ENCODE data around the gene NINJ2. TPM values are rescaled to one million over a fixed set of nuclear protein-coding genes. Genes with fewer than 3 reads are reported as not detected.

Gene NINJ2
- total RNA-seq, 1 donor, result 5.8 TPM

DNA sequence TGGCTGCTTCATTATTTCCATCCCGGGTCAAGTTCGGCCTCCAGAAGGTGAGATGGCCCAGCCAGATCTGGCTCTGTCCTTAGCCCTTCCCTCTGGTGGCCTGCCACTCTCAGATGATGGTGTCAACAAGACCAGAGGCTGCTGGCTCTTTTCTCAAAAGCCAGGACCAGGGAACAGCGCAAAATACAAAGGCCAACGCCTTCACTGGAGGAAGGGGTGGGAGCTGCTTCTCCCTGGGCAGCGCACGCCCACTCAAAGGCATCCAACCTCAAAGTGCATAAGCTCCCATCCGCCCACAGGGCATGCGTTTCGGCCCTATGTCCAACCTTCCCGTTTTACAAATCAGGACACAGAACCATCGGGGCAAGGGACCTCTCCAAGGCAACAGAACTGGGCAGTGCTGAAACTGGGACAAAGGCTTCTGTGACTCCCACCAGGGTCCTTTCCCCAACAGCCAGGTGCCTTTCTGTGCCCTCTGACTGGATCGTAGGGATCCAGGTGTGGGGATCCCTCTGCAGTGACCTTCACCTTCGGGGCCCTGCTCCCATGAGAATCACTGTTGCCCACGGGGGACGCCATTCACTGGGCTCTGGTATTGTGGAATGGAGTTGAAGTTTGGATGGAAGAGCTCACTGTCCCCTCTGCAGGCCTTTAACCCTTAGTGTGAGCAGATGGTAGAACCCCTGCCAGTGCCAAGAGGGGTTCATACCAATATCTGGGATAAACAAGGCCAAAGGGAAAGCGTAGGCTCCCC lies 76.8 kb downstream of the NINJ2 start:
- TF ChIP-seq, protein P1, sequence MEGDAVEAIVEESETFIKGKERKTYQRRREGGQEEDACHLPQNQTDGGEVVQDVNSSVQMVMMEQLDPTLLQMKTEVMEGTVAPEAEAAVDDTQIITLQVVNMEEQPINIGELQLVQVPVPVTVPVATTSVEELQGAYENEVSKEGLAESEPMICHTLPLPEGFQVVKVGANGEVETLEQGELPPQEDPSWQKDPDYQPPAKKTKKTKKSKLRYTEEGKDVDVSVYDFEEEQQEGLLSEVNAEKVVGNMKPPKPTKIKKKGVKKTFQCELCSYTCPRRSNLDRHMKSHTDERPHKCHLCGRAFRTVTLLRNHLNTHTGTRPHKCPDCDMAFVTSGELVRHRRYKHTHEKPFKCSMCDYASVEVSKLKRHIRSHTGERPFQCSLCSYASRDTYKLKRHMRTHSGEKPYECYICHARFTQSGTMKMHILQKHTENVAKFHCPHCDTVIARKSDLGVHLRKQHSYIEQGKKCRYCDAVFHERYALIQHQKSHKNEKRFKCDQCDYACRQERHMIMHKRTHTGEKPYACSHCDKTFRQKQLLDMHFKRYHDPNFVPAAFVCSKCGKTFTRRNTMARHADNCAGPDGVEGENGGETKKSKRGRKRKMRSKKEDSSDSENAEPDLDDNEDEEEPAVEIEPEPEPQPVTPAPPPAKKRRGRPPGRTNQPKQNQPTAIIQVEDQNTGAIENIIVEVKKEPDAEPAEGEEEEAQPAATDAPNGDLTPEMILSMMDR (IDR thresholded peaks at IDR 0.05; ENCODE audit: extremely low read depth, low read depth, low read length), result no peak

DNA sequence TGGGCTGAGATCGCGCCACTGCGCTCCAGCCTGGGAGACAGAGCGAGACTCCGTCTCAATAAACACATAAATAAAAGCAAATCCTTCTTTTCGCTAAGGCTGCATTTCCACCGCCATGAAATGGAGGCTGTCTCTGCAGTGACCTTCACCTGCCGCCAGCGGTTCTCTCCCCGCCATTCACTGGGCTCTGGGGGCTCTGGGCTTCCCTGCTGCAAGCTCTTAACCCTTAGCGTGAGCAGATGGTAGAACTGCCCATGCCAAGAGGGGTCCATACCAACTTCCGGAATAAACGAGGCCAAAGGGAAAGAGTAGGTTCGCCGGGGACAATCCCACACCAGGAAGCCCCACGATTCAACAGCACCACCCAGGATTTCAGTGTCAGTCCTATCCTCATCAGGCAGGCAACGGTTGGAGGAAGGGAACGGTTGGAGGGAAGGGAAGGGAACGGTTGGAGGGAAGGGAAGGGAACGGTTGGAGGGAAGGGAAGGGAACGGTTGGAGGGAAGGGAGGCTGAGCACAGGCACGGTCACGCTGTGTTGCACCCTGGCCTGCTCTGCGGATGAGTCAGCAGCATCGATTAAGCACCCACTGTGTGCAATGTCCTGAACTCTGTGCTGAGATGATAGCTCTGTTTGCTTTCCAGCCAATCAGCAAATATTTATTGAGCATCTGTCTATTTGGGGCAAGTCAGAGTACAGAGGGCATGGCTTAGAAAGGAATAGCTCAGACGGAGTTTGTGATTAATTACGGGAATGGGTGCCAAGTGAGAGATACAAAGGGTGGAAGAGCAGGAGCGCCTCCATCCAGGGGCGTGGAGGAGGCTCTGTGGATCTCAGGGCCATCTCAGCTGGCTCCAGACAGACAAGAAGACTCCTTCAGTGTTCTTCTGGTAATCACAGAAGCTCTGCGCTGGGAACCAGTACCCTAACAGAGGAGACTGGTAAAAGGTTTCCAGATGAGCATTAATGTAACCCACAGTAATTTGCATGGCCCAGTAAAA lies 77.9 kb downstream of the NINJ2 start:
- TF ChIP-seq, protein P1 (IDR thresholded peaks at IDR 0.05; ENCODE audit: extremely low read depth, low read depth, low read length), result no peak
- DNase-seq (ENCODE audit: insufficient read length, low spot score, missing footprints), result no peak
- Histone ChIP-seq H3K79me2 (ENCODE audit: insufficient read depth, low read length) (no peaks in the 10 kb centered on the region), H3K4me2 (ENCODE audit: insufficient read depth, low read length) (no peak overlapping the region), H3K36me3 (ENCODE audit: insufficient read depth, low read length) (no peaks in the 10 kb centered on the region), H3K27me3 (ENCODE audit: insufficient read depth, low read length) (no peaks in the 10 kb centered on the region), H3K4me1 (ENCODE audit: insufficient read depth, low read length) (no peaks in the 10 kb centered on the region), H3K4me3 (ENCODE audit: insufficient read depth, low read length) (no peak overlapping the region), H3K9me3 (ENCODE audit: low read depth, low read length) (peaks cover 2% of the 10 kb centered on the region), H4K20me1 (ENCODE audit: insufficient read depth, low read length) (no peaks in the 10 kb centered on the region), H2AFZ (ENCODE audit: low read length) (no peak overlapping the region), H3K27ac (ENCODE audit: low read depth, low read length) (no peak overlapping the region)

More for the DNA sequence above, 76.8 kb downstream of the NINJ2 start:
- no peaks in the 10 kb centered on the region for H3K36me3 ChIP-seq (ENCODE audit: insufficient read depth, low read length)
- no peaks in the 10 kb centered on the region for H3K4me1 ChIP-seq (ENCODE audit: insufficient read depth, low read length)
- no peak overlapping the region for H3K4me2 ChIP-seq (ENCODE audit: insufficient read depth, low read length)
- no peak overlapping the region for H3K27ac ChIP-seq (ENCODE audit: low read depth, low read length)
- peaks cover 2% of the 10 kb centered on the region for H3K9me3 ChIP-seq (ENCODE audit: low read depth, low read length)
- H3K27me3 ChIP-seq (ENCODE audit: insufficient read depth, low read length), result no peaks in the 10 kb centered on the region
- no peak overlapping the region for H2AFZ ChIP-seq (ENCODE audit: low read length)
- H3K79me2 ChIP-seq (ENCODE audit: insufficient read depth, low read length), result no peaks in the 10 kb centered on the region
- H4K20me1 ChIP-seq (ENCODE audit: insufficient read depth, low read length), result no peaks in the 10 kb centered on the region
- no peak overlapping the region for H3K4me3 ChIP-seq (ENCODE audit: insufficient read depth, low read length)
- DNase-seq (ENCODE audit: insufficient read length, low spot score, missing footprints), result no peak

DNA sequence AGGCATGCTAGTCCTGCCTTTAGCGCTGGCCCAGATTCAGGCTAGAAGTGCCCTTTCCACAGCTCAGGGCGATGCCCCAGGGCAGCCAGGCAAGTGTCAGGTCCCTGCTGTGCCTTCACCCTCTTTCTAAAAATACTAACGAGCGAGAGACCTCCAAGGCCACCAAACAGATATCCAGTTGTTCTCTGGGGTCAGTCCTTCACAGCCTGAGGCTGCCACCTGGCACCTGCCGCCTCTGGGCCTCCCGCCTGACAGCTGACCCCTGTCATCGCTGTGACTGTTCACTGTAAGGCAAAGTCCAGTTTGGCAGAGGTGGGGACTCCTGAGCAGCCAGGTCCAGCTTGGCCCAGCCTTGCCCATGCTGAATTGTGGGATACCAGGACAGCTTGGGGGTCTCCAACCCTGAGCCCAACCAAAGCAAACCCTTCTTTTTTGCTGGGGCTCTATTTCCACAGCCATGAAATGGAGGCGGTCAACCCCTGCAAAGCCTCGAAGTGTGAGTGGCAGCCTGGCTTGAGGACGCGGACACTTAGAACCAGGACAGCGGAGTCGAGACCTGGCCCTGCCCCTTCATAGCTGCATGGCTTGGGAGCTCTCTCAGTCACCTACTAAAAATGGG lies 79.9 kb downstream of the NINJ2 start:
- Histone ChIP-seq H3K79me2 (ENCODE audit: insufficient read depth, low read length) (no peaks in the 10 kb centered on the region), H3K4me2 (ENCODE audit: insufficient read depth, low read length) (no peak overlapping the region), H3K36me3 (ENCODE audit: insufficient read depth, low read length) (no peaks in the 10 kb centered on the region), H3K4me1 (ENCODE audit: insufficient read depth, low read length) (no peaks in the 10 kb centered on the region), H3K4me3 (ENCODE audit: insufficient read depth, low read length) (no peak overlapping the region), H3K27ac (ENCODE audit: low read depth, low read length) (no peak overlapping the region), H3K9me3 (ENCODE audit: low read depth, low read length) (no peaks in the 10 kb centered on the region), H2AFZ (ENCODE audit: low read length) (no peak overlapping the region), H3K27me3 (ENCODE audit: insufficient read depth, low read length) (no peaks in the 10 kb centered on the region), H4K20me1 (ENCODE audit: insufficient read depth, low read length) (no peaks in the 10 kb centered on the region)
- DNase-seq (ENCODE audit: insufficient read length, low spot score, missing footprints), result no peak
- TF ChIP-seq, protein P1 (IDR thresholded peaks at IDR 0.05; ENCODE audit: extremely low read depth, low read depth, low read length), result no peak
